Epithelial cell of esophagus (primary cell): ENCODE data around the gene FLVCR1.

Source experiments
- DNase-seq: peaks from one replicate; pipeline ENCODE4 v3.0.0; 2010; ENCODE audit warnings: low read depth
- H3K4me3 ChIP-seq: 2 replicates; pipeline ENCODE4 v1.5.1; 2011; ENCODE audit warnings: mild to moderate bottlenecking, low read length, control low read depth
- TF ChIP-seq, protein P1 (sequence below): IDR thresholded peaks from 2 replicates; pipeline ENCODE4 v1.5.1; 2011; ENCODE audit warnings: low read depth, mild to moderate bottlenecking, low read length, control low read depth, inconsistent platforms; ENCODE audit not compliant: insufficient read depth; ENCODE audit errors: missing control alignments

The FLVCR1 gene

DNA sequence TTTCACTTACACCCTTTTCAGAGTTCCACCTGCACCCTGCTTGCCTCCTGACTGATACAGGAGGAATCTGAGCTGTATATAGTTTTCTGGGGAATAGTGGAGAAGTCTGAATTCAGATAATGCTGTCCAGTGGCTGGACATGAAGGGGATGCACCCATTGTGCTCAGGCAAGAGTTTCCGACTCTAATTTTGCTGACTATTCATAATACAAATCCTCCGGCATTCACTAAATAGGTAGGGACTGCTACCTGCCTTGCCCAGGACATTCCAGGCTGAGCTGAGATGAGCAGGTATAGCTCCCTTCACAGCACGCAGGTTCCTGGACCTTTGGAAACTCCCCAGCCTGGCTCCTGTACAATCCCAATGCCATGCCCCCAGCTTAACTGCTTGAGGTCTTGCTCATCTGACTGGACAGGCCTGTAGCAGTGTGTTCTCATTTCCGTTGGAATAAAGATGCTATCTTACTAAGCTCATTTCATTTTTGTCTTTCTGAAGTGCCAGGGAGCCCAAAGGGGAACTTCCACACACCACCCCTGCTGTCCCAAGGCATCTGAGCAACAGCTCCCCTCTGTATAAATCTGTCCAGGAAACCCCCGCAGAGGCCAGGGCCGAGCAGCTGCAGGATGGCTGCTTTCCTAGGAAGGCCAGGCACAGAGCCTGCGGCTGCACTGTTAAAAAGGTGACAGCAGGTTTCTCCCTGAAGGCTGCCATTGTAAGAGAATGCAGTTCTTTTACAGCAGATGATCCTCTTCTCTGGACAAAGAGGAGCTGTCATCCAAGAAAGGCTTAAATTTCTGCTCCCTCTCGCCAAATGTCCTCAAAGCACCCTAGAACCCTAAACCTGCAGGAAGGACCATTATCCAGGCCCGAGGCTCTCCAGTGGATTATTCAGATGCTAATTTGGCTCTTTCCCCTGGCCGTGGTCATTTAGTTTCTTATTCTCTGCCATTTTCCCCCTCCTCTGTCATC, 70.5 kb downstream of the FLVCR1 start:
- no peak overlapping the region for H3K4me3 ChIP-seq
- DNase-seq = peak; percentile 16
- TF ChIP-seq, protein P1, sequence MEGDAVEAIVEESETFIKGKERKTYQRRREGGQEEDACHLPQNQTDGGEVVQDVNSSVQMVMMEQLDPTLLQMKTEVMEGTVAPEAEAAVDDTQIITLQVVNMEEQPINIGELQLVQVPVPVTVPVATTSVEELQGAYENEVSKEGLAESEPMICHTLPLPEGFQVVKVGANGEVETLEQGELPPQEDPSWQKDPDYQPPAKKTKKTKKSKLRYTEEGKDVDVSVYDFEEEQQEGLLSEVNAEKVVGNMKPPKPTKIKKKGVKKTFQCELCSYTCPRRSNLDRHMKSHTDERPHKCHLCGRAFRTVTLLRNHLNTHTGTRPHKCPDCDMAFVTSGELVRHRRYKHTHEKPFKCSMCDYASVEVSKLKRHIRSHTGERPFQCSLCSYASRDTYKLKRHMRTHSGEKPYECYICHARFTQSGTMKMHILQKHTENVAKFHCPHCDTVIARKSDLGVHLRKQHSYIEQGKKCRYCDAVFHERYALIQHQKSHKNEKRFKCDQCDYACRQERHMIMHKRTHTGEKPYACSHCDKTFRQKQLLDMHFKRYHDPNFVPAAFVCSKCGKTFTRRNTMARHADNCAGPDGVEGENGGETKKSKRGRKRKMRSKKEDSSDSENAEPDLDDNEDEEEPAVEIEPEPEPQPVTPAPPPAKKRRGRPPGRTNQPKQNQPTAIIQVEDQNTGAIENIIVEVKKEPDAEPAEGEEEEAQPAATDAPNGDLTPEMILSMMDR = no peak

DNA sequence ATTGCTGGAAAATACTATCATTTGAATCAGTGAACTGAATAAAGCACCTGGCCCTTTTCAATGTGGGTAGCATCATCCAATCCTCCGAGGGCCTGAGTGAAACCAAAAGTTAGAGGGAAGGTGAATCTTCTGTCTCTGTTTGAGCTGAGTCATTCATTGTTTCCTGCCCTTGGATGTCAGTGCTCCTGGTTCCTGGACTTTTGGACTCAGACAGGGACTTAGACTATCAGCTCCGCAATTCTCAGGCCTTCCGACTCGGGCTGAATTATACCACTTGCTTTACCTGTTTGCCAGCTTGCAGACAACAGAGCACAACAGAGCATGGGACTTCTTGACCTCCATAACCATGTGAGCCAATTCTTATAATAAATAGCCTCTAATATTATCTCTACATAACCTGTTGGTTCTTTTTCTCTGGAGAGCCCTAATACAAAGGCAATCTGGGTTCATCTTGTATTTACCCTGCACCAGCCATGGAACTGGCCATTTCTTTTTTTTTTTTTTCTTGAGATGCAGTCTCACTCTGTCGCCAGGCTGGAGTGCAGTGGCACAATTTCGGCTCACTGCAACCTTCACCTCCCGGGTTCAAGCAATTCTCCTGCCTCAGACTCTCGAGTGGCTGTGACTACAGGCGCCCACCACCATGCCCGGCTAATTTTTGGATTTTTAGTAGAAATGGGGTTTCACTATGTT, 73.1 kb downstream of the FLVCR1 start:
- TF ChIP-seq, protein P1 = no peak
- DNase-seq = no peak
- no peak overlapping the region for H3K4me3 ChIP-seq

DNA sequence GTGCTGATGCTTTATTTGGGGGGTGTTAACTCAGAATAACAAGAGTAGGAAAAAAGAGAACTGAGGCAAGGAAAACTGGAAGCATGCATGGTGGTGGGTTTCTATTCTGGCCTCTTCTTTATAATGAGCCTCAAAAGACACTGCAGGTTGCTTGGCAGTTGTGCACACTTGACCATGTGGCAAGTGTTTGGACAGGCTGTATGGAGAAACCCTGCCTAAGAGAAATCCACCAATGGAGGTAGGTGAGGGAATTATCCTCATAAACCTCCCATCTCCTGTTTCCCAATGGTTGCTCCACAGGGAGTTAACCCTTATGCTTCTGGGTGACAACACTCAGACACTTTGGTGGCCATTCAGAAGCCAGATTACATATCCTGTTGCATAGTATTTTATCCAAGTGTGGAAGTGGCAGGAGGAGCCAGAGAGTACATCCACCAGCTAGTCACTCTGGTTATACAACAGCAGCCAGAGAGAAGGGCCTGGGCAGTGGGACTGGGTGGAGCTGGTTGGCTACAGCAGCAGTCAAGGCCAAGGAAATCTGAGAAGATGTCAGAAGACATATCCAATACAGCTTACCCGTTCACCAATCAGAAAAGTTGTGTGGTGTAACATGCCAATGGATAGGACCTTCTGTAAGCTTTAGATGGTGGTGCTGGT, 75.9 kb downstream of the FLVCR1 start:
- no peak overlapping the region for H3K4me3 ChIP-seq
- DNase-seq = no peak
- TF ChIP-seq, protein P1 = no peak

GRCh38 chr1:212935387-212935981, 77.4 kb downstream of the FLVCR1 start:
- TF ChIP-seq, protein P1 = no peak
- DNase-seq = no peak
- H3K4me3 ChIP-seq = no peak overlapping the region

- TF ChIP-seq, protein P1 = no peak
- no peak overlapping the region for H3K4me3 ChIP-seq
- DNase-seq = no peak
These were observed 79.0 kb downstream of the FLVCR1 start for GRCh38 chr1:212937034-212937433.

- no peak for DNase-seq
- H3K4me3 ChIP-seq = no peak overlapping the region
- TF ChIP-seq, protein P1 = no peak
These were observed 80.8 kb downstream of the FLVCR1 start for GRCh38 chr1:212938846-212939245.
